HG02610 (cell line): ENCODE data around the gene TMEM72.

Experiments used
- ATAC-seq: cut with Tn5 transposase; IDR thresholded peaks from one replicate; pipeline ENCODE4 v1.9.1; 2021; ENCODE audit warnings: mild to moderate bottlenecking, moderate library complexity; ENCODE audit not compliant: unreplicated experiment

The TMEM72 gene

GRCh38 chr10:44889834-44890233 lies 21.3 kb upstream of the TMEM72 start:
- no peak for ATAC-seq

- no peak for ATAC-seq
Measured at GRCh38 chr10:44890696-44891563, 20.2 kb upstream of the TMEM72 start.

- ATAC-seq = no peak
Measured at GRCh38 chr10:44891721-44892120, 19.4 kb upstream of the TMEM72 start.

GRCh38 chr10:44893604-44894468 lies 17.3 kb upstream of the TMEM72 start:
- ATAC-seq = no peak

- ATAC-seq = no peak
Measured at GRCh38 chr10:44894691-44895090, 16.4 kb upstream of the TMEM72 start.

- peak; percentile 62 for ATAC-seq
Measured at GRCh38 chr10:44895280-44895679, 15.9 kb upstream of the TMEM72 start.

GRCh38 chr10:44897049-44897448 lies 14.1 kb upstream of the TMEM72 start:
- ATAC-seq = no peak

GRCh38 chr10:44898665-44899064 lies 12.5 kb upstream of the TMEM72 start:
- no peak for ATAC-seq

- ATAC-seq = no peak
Measured at GRCh38 chr10:44899450-44900080, 11.6 kb upstream of the TMEM72 start.

GRCh38 chr10:44902941-44903545 lies 8.1 kb upstream of the TMEM72 start:
- ATAC-seq = no peak

GRCh38 chr10:44906486-44906885 lies 4.7 kb upstream of the TMEM72 start:
- no peak for ATAC-seq

- no peak for ATAC-seq
Measured at GRCh38 chr10:44907556-44907955, 3.6 kb upstream of the TMEM72 start.

- no peak for ATAC-seq
Measured at GRCh38 chr10:44908066-44908749, 2.9 kb upstream of the TMEM72 start.

- no peak for ATAC-seq
Measured at GRCh38 chr10:44908936-44909630, 2.1 kb upstream of the TMEM72 start.

- ATAC-seq = no peak
Measured at GRCh38 chr10:44909910-44910309, 1.2 kb upstream of the TMEM72 start.

GRCh38 chr10:44910602-44911001 lies 535 bp upstream of the TMEM72 start:
- no peak for ATAC-seq

- no peak for ATAC-seq
Measured at GRCh38 chr10:44911951-44912350, 814 bp downstream of the TMEM72 start.

GRCh38 chr10:44913350-44914081 lies 2.4 kb downstream of the TMEM72 start:
- no peak for ATAC-seq

GRCh38 chr10:44914891-44915290 lies 3.8 kb downstream of the TMEM72 start:
- no peak for ATAC-seq
